Measurements from ENCODE around the gene HIGD1C. TPM values are rescaled to one million over a fixed set of nuclear protein-coding genes. Genes with fewer than 3 reads are reported as not detected.

The HIGD1C gene
- total RNA-seq, 2 experiments from 2014 or later = not detected

Other genes starting within 250 kb of the HIGD1C start
- 10 to 100 TPM; 36.4 to 39.1 TPM for gene ATF1, start 188.4 kb upstream of the HIGD1C start, total RNA-seq
- gene TMPRSS12, start 109.6 kb upstream of the HIGD1C start, total RNA-seq = not detected
- 10 to 100 TPM; 40.9 to 44.0 TPM for gene SLC11A2, start 73.8 kb downstream of the HIGD1C start, total RNA-seq
- 10 to 100 TPM; 80.0 to 82.3 TPM for gene LETMD1, start 95.8 kb downstream of the HIGD1C start, total RNA-seq
- 10 to 100 TPM; 20.0 to 24.4 TPM for gene CSRNP2, start 131.1 kb downstream of the HIGD1C start, total RNA-seq
- 10 to 100 TPM; 33.6 to 35.4 TPM for gene TFCP2, start 220.6 kb downstream of the HIGD1C start, total RNA-seq